Activated CD4-positive, alpha-beta T cell treated with anti-CD3 and anti-CD28 coated beads, Interleukin-2, Interleukin-4, amounts not matched to agents 100 ng/mL and 50 ng/mL, durations not matched to agents 16 hours and 8 hours (primary cell): ENCODE results near the gene AGK.
"Not testable (repeated sequence)": the region's sequence is repeated elsewhere in the genome, so short reads cannot be mapped to it uniquely, and the experiment has no call there.

ENCODE experiments used
- DNase-seq: peaks from one replicate; pipeline ENCODE4 v3.0.0-alpha.2; 2020; ENCODE audit warnings: low spot score

Gene AGK

DNA sequence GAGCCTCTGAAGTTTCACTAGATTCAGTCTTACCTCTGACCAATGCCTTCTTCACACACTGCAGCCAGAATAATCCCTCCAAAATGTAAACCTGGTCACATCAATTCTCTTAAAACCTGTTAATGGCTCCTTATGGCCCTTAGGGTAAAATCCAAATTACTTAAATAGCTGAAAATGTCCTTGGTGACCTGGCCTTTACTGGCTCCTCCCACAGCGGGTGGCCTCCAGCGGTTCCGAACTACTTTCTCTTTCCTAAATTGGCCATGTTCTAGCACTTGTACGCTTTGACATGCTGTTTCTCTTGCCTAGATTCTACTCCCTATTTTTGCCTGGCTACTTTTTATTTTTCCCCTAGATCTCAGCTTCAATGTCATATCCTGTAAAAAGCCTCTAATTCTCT is 36.1 kb downstream of the AGK start:
- DNase-seq, result no peak

DNA sequence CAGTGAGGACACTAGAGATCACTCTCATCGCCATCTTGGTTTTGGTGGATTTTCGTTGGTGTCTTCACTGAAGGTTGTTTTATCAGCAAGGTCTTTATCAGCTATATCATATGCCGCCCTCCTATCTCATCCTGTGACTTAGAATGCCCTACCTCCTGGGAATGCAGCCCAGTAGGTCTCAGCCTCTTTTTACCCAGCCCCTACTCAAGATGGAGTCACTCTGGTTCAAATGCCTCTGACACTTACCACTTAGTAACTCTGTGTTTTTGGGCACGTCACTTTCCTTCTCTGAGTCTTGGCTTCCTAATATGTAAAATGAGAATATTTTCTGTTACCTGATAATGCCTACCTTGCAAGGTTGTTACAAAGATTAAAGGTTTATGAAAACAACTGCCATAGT is 37.7 kb downstream of the AGK start:
- DNase-seq, result no peak

DNA sequence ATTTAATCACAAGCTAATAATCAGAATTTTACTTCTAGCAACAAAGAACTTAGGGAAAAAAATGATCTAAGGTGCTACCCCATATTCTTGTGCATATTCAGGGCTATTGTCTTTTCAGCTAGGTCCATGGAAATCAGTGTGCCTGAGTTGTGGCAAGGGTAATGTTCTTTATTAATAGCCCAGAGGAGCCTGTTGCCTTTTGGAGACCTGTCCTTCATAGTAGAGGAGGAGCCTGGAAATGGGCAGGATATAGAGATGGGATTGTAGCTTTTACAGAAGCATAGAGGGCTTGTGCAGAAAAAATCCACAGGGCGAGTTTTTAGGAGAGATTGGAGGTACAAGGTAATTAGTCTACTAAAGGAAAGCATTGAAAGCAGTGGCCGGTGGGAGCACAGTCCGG is 38.9 kb downstream of the AGK start:
- DNase-seq, result no peak

DNA sequence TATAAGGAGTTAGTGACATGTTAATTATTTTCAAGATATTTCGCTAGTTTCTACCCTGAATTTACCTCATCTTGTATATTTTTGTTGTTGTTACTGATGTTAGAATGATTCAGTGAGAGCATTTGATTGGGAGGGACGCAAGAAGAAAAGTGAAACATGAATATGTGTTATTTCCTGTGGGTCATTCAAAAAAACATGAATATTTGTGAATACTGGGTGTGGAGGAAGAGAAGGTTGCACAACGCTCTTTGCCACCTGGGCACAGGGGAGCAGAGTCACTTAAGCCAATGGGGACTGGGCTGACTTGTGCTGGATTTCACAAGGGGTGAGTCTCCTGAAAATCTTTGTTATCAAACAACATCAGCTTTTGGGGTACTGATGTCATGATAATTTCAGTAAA is 39.5 kb downstream of the AGK start:
- DNase-seq, result no peak

DNA sequence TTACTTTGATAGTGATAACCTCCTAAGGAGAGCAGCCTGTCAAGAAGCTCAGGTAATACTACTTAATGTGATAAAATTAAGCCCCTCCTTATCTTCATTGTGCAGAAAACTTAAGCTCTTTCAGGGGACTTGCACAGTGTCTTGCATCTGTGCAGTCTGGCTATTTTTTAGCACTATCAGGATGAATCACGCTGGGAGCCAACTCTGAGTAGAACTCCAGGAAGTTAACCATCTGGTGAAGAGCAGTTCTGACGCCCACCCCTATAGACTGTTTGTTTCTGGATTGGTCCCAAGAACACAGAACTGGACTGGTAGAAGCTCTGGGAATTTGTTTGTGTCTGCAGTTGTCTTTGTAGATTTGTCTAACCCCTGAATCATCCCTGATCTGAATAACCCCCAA is 41.9 kb downstream of the AGK start:
- no peak for DNase-seq

DNA sequence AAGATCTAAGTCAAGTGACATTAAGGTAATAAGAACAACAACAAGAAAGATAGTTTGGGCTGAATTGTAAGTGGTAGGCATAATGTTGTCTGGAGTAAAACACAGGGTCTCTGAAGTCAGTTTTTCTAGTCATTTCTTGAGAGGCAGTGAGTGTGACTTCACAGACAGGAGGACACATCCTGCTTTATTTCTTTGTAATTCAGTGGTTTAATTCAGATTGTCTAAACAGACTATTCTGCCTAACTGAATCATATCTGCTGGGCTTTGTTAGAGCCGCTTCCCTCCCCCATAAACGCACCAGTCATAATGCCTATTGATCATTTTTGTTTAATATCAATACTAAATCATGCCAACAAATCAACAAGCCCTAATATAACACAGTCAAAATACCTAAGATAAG is 46.8 kb downstream of the AGK start:
- no peak for DNase-seq

DNA sequence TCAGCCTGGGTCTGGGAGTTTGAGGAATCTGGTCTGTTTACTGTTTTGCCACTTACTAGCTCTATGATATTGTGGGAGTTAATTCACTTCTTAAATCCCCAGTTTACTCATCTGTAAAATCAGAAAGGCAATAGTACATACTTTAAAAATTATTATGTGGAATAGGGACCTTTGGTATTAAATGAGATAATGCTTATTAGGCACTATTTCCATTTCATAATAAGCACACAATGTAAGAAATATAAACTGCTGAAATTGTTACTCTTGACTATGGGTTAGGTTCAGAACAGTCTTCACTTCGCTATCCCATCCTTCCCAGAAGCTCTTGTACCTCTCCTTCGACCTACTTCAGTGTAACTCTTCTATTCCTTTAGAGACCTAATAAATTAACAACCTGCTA is 47.2 kb downstream of the AGK start:
- DNase-seq, result no peak

DNA sequence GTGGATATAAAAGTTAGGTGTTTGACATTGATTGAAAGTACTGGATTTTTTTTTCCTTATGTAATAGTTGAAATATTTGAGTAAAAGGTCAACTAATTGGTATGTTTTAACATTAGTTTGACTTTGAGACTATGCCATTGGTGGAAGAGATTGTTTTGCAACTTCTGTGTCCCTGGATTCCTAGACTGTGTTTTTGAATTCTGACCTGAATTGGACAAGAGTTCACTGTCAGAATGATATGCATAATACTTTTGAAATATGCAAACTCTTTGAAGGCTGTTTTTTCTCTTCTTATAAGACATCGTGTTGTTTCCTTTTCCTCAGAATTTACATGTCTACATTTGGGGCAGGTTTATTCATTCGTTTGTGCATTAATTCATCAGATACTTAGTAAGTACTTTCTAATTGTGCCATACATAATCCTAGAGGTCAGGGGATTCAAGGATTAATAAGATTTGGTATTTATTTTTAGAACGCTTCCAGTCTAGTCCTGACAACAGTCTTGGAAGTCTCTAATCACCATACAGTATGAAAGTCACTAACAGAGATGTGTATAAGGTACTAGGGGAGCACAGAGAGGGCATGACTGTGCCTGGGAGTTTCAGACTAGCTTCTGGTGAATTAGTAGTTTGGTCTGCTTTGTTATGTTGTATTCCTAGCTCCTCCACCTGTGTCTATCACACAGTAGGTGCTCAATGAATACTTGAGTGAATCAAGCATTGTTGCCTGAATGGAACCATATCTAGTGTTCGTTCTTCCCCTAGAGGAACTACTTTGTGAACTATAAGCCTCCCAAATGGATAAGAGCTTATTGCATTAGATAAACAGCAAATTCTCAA is 49.2 kb downstream of the AGK start:
- DNase-seq, result no peak

DNA sequence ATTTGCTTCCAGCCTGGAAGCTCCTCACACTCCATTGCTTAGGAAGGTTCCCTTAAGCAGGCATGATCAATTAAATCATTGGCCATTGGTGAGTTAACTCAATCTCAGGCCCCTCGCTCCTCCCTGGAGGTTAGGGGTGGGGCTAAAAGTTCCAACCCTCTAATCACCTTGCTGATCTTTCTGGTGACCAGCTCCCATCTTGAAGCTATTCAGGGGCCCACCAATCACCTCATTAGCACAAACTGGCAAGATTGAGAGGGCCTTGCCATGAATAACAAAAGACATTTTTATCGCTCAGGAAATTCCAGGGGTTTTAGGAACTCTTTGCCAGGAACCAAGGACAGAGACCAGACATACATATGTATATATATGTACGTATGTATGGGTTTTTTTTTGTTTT is 58.4 kb downstream of the AGK start:
- no peak for DNase-seq

DNA sequence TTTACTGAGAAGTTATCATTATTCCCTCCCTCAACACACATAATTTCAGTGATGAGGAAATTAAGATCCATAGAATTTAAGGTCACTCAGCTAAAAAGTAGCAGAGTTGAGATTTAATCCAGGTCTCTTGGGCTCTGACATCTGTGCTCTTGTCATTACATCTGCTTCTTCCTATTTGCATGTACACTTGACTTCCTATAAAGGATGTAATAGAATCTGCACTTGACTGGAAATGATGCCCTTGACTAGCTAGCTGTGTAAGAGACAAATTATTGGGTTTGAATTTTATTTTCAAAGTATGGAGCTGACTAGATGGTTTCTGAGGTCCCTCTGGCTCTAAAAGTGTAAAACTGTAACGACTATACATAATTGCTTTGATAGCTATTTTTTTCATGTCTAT is 59.5 kb downstream of the AGK start:
- DNase-seq, result no peak

DNA sequence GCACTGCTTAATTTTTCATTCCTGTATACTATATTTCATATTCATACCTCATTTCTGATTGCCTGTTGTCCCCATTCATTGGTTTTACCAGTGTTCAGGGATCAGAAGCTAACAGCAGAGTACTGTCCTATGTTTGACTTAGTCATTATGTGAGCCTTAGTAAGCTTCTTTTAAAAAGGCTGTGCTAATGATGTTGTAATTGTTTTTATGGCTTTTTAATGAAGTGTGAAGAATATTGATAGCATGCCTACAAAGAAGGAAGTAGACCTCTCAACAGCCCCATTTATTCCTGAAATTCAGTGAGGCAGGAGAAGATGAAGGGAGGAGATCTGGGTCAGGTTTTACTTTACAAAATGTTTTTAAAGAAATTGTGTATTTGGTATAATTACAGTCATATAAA is 61.7 kb downstream of the AGK start:
- DNase-seq, result no peak

DNA sequence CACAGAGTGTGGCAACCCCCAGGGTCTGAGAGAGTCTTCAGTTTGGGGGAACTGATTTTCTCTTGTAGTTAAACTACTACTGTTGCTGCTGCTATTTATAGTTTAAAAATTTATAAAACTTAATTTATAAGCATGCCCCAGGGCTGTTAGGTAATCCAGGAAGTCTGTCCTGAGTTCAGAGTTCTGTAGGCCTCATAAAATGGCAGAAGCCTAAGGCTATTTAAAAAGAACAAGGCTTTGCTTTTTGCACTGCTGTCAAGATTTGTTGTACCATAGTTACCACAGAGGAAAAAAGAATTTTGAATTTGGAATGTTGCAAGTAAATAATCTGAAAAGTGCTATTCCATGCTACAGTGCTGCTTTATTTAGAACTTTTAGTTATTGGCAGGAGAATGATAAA is 66.1 kb downstream of the AGK start:
- DNase-seq, result no peak

DNA sequence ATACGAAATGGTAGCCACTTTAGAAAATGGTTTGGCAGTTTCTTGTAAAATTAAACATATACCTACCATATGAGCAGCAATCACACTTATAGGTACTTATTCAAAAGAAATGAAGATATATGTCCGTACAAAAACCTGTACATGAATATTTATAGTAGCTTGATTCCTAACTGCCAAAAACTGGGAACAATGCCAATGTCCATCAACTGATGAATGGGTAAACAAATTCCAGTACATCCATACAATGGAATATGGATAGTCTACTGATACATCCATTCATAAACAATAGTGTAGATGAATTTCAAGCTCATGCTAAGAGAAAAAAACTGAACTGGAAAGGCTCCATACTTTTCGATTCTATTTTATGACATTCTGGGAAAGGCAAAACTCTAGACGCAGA is 68.5 kb downstream of the AGK start:
- no peak for DNase-seq

DNA sequence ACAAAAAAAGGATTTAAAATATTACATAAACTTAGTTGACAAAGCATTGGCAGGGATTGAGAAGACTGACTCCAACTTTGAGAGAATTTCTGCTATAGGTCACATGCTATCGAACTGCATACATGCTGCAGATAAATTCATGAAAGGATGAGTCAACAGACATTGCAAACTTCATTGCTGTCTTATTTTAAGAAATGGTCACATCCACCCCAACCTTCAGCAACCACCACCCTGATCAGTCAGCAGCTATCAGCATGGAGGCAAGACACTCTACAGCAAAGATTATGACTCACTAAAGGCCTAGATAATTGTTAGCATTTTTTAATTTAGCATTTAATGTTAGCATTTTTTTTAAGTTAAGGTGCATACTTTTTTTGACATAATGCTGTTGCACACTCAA is 73.6 kb downstream of the AGK start:
- no peak for DNase-seq

DNA sequence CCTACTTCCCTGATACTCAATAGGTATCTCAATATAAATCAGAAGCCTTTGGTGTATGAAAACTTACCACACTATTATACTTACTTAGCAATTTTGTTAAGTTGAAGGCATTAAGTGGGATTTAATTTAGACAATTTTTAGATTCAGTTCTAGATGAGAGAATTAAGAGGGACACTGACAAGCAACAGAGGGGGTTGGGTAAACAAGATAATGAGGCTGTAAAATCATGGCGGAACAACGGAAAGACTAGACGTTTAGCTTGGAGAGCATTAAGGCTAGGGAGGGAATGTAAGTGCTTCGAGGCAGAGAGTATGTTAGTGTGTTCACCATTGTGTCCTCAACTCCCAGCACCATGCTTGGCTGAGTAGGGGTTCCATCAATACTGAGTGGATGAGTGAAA is 79.4 kb downstream of the AGK start:
- DNase-seq, result no peak

DNA sequence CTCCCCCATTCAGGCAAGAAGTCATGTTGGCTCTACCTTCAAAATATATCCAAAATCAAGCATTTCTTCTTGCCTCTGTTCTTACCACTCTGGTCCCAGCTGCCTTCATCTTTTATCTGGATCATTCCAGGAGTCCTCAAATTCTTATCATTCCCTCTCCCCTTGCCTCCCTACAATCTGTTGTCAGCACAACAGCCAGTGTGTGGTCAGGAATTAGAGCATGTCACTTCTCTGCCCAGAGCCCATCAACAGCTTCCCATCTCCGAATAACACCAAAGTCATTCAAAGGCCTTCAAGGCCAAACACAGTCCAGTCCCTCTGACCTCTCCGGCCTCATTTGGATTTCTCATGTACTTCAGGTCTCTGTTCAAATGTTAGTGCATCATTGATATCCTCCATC is 80.3 kb downstream of the AGK start:
- no peak for DNase-seq

DNA sequence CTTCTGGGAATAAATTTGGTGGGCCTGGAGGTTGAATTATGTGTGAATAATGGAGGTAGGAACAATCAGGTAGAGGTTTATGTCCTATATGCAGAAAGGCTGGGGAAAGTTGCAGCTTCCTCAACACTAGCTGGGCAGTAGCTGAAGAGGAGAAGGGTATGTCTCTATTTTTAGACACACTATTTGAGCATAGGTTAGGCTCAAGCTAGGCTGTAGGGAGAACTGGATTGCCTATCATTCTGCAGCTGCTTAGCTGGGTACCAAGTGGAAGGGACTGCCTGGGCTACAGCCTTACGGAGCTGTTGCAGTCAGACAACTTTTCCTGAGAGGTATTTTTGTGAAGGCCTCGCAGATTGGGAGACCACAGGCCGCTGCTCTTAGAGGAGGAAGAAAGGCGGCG is 82.9 kb downstream of the AGK start:
- DNase-seq, result no peak

DNA sequence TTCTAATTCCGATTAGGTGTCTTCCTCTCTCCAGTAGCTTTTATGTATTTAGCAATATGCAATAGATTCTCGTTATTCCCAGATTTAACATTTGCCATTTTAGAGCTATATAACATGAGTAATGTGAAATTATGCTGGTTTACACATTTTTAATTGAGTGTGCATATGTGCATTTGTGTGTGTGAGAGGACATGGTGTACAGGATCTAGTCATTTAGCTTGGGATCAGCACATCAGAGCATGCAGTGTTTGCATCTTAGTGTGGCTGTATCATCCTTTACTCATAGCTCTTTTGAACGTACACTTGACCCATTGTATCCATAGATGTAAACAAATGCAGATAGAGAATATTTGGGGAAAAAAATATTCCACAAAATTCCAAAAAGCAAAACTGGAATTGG is 84.8 kb downstream of the AGK start:
- DNase-seq, result no peak

DNA sequence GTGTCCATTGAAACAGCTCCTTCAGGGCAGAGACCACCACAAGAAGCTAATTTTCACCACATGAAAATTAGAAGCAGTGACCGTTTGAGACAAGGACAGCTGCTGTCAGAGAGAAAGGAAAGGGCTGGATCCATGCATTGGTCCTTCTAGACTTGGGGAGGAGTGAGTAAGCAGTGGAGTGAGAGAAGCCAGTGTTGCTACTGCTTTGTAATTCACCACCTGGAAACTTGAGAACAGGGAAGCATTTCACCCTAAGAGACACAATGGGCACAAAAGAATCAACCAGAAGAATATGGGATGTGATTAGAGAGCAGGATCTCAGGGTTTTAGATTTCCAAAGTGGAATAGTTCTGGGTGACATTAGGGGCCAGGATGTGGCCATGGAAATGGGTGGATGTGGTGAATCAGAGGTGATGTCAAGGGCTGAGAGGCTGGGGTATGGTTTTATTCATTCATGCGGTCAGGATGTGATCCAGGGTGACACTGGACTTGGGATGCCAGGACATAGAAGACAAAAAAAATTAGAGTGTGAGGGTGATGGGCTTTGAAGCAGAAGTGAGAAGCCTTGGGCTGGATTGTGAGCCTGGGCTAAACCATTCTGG is 89.1 kb downstream of the AGK start:
- DNase-seq, result no peak

DNA sequence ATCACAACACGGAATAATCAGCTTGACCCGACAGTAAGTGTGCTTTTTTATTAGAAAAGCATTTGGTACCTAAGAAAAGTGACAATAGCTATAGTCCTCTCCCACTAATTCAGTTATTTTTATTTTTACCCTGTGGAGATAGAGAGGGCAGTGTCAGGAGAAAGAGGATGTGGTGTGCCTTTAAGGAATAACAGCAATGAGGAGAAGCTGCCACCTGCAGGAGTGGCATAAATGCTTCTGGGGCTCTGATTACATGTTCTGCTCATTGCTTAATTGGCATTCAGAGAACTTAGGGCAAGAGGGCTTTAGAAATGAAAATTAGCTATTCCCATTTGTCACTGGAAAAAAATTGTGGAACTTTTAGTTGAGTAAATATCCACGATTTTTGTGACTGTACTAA is 90.7 kb downstream of the AGK start:
- no peak for DNase-seq

DNA sequence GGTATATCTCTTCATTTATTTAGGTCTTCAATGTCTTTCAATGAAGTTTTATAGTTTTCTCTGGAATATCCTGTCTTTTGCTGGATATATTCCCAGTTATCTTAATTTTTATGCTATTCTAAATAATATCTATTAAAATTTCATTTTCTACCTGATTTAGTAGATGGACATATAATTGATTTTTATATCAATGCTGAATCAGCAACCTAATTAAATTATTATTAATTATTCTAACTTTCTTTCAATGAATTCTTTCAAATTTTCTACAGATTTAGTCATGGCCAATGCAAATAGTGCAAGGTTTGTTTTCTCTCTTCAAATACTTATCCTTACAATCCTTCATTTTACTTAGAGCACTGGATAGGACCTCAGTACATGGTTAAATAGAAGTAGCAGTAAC is 94.0 kb downstream of the AGK start:
- DNase-seq, result no peak

DNA sequence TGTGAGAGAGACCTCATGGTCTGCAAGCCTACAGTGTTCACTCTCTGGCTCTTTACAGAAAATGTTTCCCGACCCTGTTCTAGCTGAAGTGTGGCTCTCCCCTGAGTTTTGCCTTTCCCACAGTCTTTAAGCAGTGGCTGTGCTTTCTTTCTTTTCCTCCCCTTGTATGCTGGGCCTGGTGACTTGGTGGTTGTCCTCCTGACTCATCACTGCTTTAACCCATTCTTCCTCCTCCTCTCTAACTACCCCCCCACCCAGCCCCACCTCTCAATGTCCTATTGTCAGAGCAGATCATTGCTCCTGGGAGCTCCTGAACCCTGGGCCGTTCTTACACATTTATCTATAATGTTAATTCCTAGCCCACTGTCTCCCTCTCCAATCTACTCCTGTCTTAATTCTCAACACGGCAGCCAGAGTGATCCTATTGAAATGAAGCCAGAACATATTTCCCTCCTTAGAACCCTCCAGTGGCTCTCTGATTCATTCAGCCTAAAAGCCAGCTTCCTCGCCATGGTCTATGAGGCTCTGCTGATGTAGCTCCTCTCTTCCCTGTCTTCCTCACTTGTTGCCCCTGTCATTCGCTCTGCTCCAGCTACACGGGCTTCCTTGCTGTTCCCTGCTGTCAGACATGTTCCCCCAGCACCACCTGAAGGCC is 95.7 kb downstream of the AGK start:
- DNase-seq, result no peak

DNA sequence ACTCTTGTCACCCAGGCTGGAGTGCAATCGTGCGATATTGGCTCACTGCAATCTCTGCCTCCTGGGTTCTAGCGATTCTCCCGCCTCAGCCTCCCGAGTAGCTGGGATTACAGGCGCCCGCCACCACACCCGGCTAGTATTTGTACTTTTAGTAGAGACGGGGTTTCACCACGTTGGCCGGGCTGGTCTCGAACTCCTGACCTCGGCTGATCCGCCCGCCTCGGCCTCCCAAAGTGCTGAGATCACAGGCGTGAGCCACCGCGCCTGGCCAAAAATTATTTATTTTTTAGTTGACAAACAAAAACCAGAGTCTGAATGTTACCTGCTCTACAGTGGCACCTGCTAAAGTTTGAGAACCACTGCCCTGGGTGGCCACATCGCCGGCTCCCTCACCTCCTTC is 96.5 kb downstream of the AGK start:
- DNase-seq, result not testable (repeated sequence)
